Liver (tissue), 9 donors: Measurements from ENCODE around the gene ATM. TPM values are rescaled to one million over a fixed set of nuclear protein-coding genes. Genes with fewer than 3 reads are reported as not detected.

Source experiments
- DNase-seq: peaks from one replicate; pipeline ENCODE4 v3.0.0-alpha.2; 2017; ENCODE audit warnings: low spot score
- H3K27ac ChIP-seq, 2 donors: one replicate each; pipeline ENCODE4 v1.7.0; 2013; ENCODE audit warnings: inconsistent platforms in 2 of 2, low read length in 2 of 2, control low read depth in 1 of 2, low read depth in 1 of 2, mild to moderate bottlenecking in 1 of 2
- H3K27me3 ChIP-seq, 4 donors: one replicate each; pipeline versions ENCODE4 v1.6.1 to v1.7.0; 2013; ENCODE audit warnings: low read length in 3 of 4, inconsistent platforms in 1 of 4, mild to moderate bottlenecking in 1 of 4, moderate library complexity in 1 of 4; ENCODE audit not compliant: control insufficient read depth in 4 of 4, insufficient read depth in 4 of 4
- H3K36me3 ChIP-seq, 4 donors: one replicate each; pipeline versions ENCODE4 v1.6.1 to v1.7.0; 2013; ENCODE audit warnings: low read length in 3 of 4, mild to moderate bottlenecking in 3 of 4, low read depth in 1 of 4, moderate library complexity in 1 of 4; ENCODE audit not compliant: control insufficient read depth in 4 of 4, insufficient read depth in 3 of 4
- H3K4me1 ChIP-seq, 4 donors: one replicate each; pipeline versions ENCODE4 v1.6.1 to v1.7.0; 2013; ENCODE audit warnings: low read length in 3 of 4, mild to moderate bottlenecking in 3 of 4, moderate library complexity in 1 of 4; ENCODE audit not compliant: control insufficient read depth in 4 of 4, insufficient read depth in 4 of 4
- H3K4me3 ChIP-seq, 3 donors: one replicate each; pipeline versions ENCODE4 v1.6.1 to v1.7.0; 2013; ENCODE audit warnings: low read length in 3 of 3, control low read depth in 1 of 3, low read depth in 1 of 3, mild to moderate bottlenecking in 1 of 3
- H3K9ac ChIP-seq, 2 donors: one replicate each; pipeline ENCODE4 v1.7.0; 2013; ENCODE audit warnings: low read length in 2 of 2, mild to moderate bottlenecking in 2 of 2, moderate library complexity in 2 of 2, control low read depth in 1 of 2, low read depth in 1 of 2
- H3K9me3 ChIP-seq, 4 donors: one replicate each; pipeline versions ENCODE4 v1.6.1 to v1.7.0; 2013; ENCODE audit warnings: low read length in 3 of 4; ENCODE audit not compliant: control insufficient read depth in 4 of 4
- ATF3 ChIP-seq: IDR thresholded peaks from 2 replicates; pipeline ENCODE4 v1.6.1; 2016; ENCODE audit warnings: antibody characterized with exemption
- CTCF ChIP-seq: fragments of 150-350 bp; IDR thresholded peaks from 2 replicates; pipeline ENCODE4 v1.5.1; 2017; ENCODE audit warnings: improper control_type of control experiment, low read depth, low read length; ENCODE audit not compliant: missing input control
- EGR1 ChIP-seq, 2 donors: IDR thresholded peaks; 2 replicates each; pipeline ENCODE4 v1.6.1; 2016 to 2018; ENCODE audit warnings: antibody characterized with exemption in 2 of 2, low read depth in 2 of 2
- FOXA1 ChIP-seq: IDR thresholded peaks from 2 replicates; pipeline ENCODE4 v1.6.1; 2016; ENCODE audit warnings: antibody characterized with exemption
- FOXA2 ChIP-seq: IDR thresholded peaks from 2 replicates; pipeline ENCODE4 v1.6.1; 2016; ENCODE audit warnings: antibody characterized with exemption
- GABPA ChIP-seq, 2 donors: IDR thresholded peaks in 1 of 2; conservative IDR thresholded peaks in 1 of 2; 2 replicates each; pipeline ENCODE4 v1.6.1; 2016; ENCODE audit warnings: antibody characterized with exemption in 2 of 2, mild to moderate bottlenecking in 1 of 2, moderate library complexity in 1 of 2
- HNF4A ChIP-seq, 2 donors: conservative IDR thresholded peaks; 2 replicates each; pipeline ENCODE4 v1.6.1; 2016; ENCODE audit warnings: antibody characterized with exemption in 2 of 2, mild to moderate bottlenecking in 2 of 2
- HNF4G ChIP-seq: IDR thresholded peaks from 2 replicates; pipeline ENCODE4 v1.6.1; 2016; ENCODE audit warnings: antibody characterized with exemption
- JUND ChIP-seq, 2 donors: IDR thresholded peaks; 2 replicates each; pipeline ENCODE4 v1.6.1; 2016; ENCODE audit warnings: antibody characterized with exemption in 2 of 2
- MAX ChIP-seq: IDR thresholded peaks from 2 replicates; pipeline ENCODE4 v1.6.1; 2016; ENCODE audit warnings: antibody characterized with exemption
- RAD21 ChIP-seq, 2 donors: IDR thresholded peaks; 2 replicates each; pipeline ENCODE4 v1.6.1; 2016; ENCODE audit warnings: antibody characterized with exemption in 2 of 2, mild to moderate bottlenecking in 2 of 2
- REST ChIP-seq: IDR thresholded peaks from 2 replicates; pipeline ENCODE4 v1.6.1; 2016; ENCODE audit warnings: antibody characterized with exemption, mild to moderate bottlenecking
- RXRA ChIP-seq, 2 donors: IDR thresholded peaks; 2 replicates each; pipeline ENCODE4 v1.6.1; 2017 to 2018; ENCODE audit warnings: antibody characterized with exemption in 2 of 2, mild to moderate bottlenecking in 1 of 2
- SP1 ChIP-seq: IDR thresholded peaks from 2 replicates; pipeline ENCODE4 v1.6.1; 2018; ENCODE audit warnings: antibody characterized with exemption, mild to moderate bottlenecking
- TAF1 ChIP-seq: conservative IDR thresholded peaks from 2 replicates; pipeline ENCODE4 v1.6.1; 2016; ENCODE audit warnings: antibody characterized with exemption, mild to moderate bottlenecking
- YY1 ChIP-seq: IDR thresholded peaks from 2 replicates; pipeline ENCODE4 v1.6.1; 2016; ENCODE audit warnings: antibody characterized with exemption, mild to moderate bottlenecking
- ZBTB33 ChIP-seq: IDR thresholded peaks from 2 replicates; pipeline ENCODE4 v1.6.1; 2016; ENCODE audit warnings: antibody characterized with exemption
- WGBS: extraction: QIAGEN DNeasy Blood & Tissue Kit; methylation state at CpG from one replicate; pipeline ENCODE4 v1.1.7; 2013; 5-methylcytosine and 5-hydroxymethylcytosine counted together
- polyA plus RNA-seq, 2 donors: library from polyadenylated mRNA; stranded (reverse) in 1 of 2; unstranded in 1 of 2; fragments of 200-250 nt in 1 of 2; fragments of >200 nt in 1 of 2; fragmentation: Nextera tagmentation in 1 of 2; extraction: Ambion mirVana in 1 of 2; gene quantifications; one replicate each; pipeline versions ENCODE4 v1.2.1 to v1.2.3, GENCODE V29; 2013 to 2015
- total RNA-seq, 2 donors: library from RNA; depleted of rRNA; stranded (reverse); fragments of >200 nt; gene quantifications; one replicate each; pipeline ENCODE4 v1.2.3, GENCODE V29; 2014
- donor health status: healthy.
- donor health status: healthy.
- donor health status: healthy.
- donor health status: healthy.
- donor health status: healthy.

The ATM gene
- total and polyA plus RNA-seq, 4 donors: 9.9 to 65.7 (median 20.9) TPM

- H3K36me3 ChIP-seq: peaks cover 6 to 17% (median 10%) of the 10 kb centered on the region in 4 donors
- H3K9me3 ChIP-seq: peaks cover 0 to 8% (median 2%) of the 10 kb centered on the region in 4 donors
- H3K4me1 ChIP-seq: no peaks in the 10 kb centered on the region
- H3K27ac ChIP-seq: no peak overlapping the region
- no peak overlapping the region for H3K9ac ChIP-seq
- no peak overlapping the region for H3K4me3 ChIP-seq
- H3K27me3 ChIP-seq: no peaks in the 10 kb centered on the region
- no peak for DNase-seq
- WGBS: 97% methylated on average over 4 of the region's 4 CpGs
- no peak for TF ChIP-seq JUND (IDR thresholded peaks at IDR 0.05)
- TF ChIP-seq REST: no peak
- TF ChIP-seq CTCF: no peak
- TF ChIP-seq TAF1: no peak
- no peak for TF ChIP-seq YY1
- no peak for TF ChIP-seq HNF4G
- no peak for TF ChIP-seq GABPA (IDR thresholded peaks at IDR 0.05 in 1 of 2, conservative IDR thresholded peaks at IDR 0.05 in 1 of 2)
- no peak for TF ChIP-seq SP1
- TF ChIP-seq RXRA (IDR thresholded peaks at IDR 0.05): no peak
These were observed 17.9 kb upstream of the ATM start for GRCh38 chr11:108204929-108205499.

- Histone ChIP-seq H3K9ac (no peak overlapping the region), H3K36me3 (peaks cover 6 to 17% (median 11%) of the 10 kb centered on the region in 4 donors), H3K9me3 (peaks cover 0 to 8% (median 2%) of the 10 kb centered on the region in 4 donors), H3K27ac (no peak overlapping the region), H3K4me3 (no peak overlapping the region), H3K4me1 (no peaks in the 10 kb centered on the region), H3K27me3 (no peaks in the 10 kb centered on the region)
- DNase-seq: no peak
- 98% methylated on average over 6 of the region's 6 CpGs for WGBS
- no peak for TF ChIP-seq RAD21 (IDR thresholded peaks at IDR 0.05)
- TF ChIP-seq FOXA2: no peak
- TF ChIP-seq GABPA (IDR thresholded peaks at IDR 0.05 in 1 of 2, conservative IDR thresholded peaks at IDR 0.05 in 1 of 2): no peak
- TF ChIP-seq JUND (IDR thresholded peaks at IDR 0.05): no peak
- TF ChIP-seq SP1: no peak
- no peak for TF ChIP-seq YY1
- TF ChIP-seq ZBTB33: no peak
- TF ChIP-seq REST: no peak
- no peak for TF ChIP-seq ATF3
- TF ChIP-seq CTCF: no peak
- no peak for TF ChIP-seq MAX
- no peak for TF ChIP-seq EGR1 (IDR thresholded peaks at IDR 0.05; ENCODE audit: low read depth in 2 of 2)
- TF ChIP-seq TAF1: no peak
- TF ChIP-seq FOXA1: no peak
- no peak for TF ChIP-seq HNF4A (conservative IDR thresholded peaks at IDR 0.05)
These were observed 16.7 kb upstream of the ATM start for GRCh38 chr11:108206171-108206570.
